ENCODE measurements around the gene SHC2. TPM values are rescaled to one million over a fixed set of nuclear protein-coding genes. Genes with fewer than 3 reads are reported as not detected.
A peak's percentile ranks its signal among the peaks of the same experiment; 100 is the strongest.

The SHC2 gene
- total and polyA plus RNA-seq, 5 experiments from 2014 or later = 0.30 to 4.0 (median 1.8) TPM

GRCh38 chr19:371501-372168 lies 89.2 kb downstream of the SHC2 start:
- H3K4me1 Mint-ChIP-seq = peaks cover 0 to 5% (median 0%) of the 10 kb centered on the region in 4 donors
- DNase-seq = no peak
- no peak overlapping the region for H3K4me3 Mint-ChIP-seq
- H3K36me3 Mint-ChIP-seq = no peaks in the 10 kb centered on the region
- peaks cover 10 to 72% (median 32%) of the 10 kb centered on the region in 5 donors for H3K27me3 Mint-ChIP-seq
- H3K27ac Mint-ChIP-seq = no peak overlapping the region
- no peak for ATAC-seq
- POLR2A ChIA-PET = no interaction called here
- H3K9me3 Mint-ChIP-seq = no peaks in the 10 kb centered on the region

GRCh38 chr19:370641-371330 lies 90.0 kb downstream of the SHC2 start:
- Mint-ChIP-seq H3K4me3 (no peak overlapping the region), H3K36me3 (no peaks in the 10 kb centered on the region), H3K4me1 (peaks cover 0 to under 1% (median 0%) of the 10 kb centered on the region in 4 donors), H3K27ac (peak overlapping the region in 1 of 10 donors; percentile 44), H3K9me3 (no peaks in the 10 kb centered on the region), H3K27me3 (peaks cover 13 to 75% (median 33%) of the 10 kb centered on the region in 5 donors)
- POLR2A ChIA-PET = no interaction called here
- ATAC-seq (no peak), DNase-seq (no peak)

GRCh38 chr19:369876-370275 lies 91.0 kb downstream of the SHC2 start:
- Mint-ChIP-seq H3K27ac (no peak overlapping the region), H3K27me3 (peaks cover 11 to 69% (median 33%) of the 10 kb centered on the region in 5 donors), H3K4me1 (no peaks in the 10 kb centered on the region), H3K36me3 (no peaks in the 10 kb centered on the region), H3K4me3 (no peak overlapping the region), H3K9me3 (no peaks in the 10 kb centered on the region)
- POLR2A ChIA-PET = no interaction called here
- no peak for ATAC-seq
- no peak for DNase-seq

GRCh38 chr19:369256-369655 lies 91.6 kb downstream of the SHC2 start:
- DNase-seq (no peak), ATAC-seq (no peak)
- H3K27me3 Mint-ChIP-seq = peaks cover 11 to 69% (median 33%) of the 10 kb centered on the region in 5 donors
- no peak overlapping the region for H3K27ac Mint-ChIP-seq
- H3K36me3 Mint-ChIP-seq = no peaks in the 10 kb centered on the region
- H3K4me1 Mint-ChIP-seq = no peaks in the 10 kb centered on the region
- H3K4me3 Mint-ChIP-seq = no peak overlapping the region
- POLR2A ChIA-PET = no interaction called here
- H3K9me3 Mint-ChIP-seq = no peaks in the 10 kb centered on the region

- Mint-ChIP-seq H3K27ac (no peak overlapping the region), H3K27me3 (peaks cover 11 to 66% (median 33%) of the 10 kb centered on the region in 5 donors), H3K4me1 (no peaks in the 10 kb centered on the region), H3K36me3 (no peaks in the 10 kb centered on the region), H3K4me3 (no peak overlapping the region), H3K9me3 (no peaks in the 10 kb centered on the region)
- ATAC-seq (no peak), DNase-seq (no peak)
- POLR2A ChIA-PET = no interaction called here
Measured at GRCh38 chr19:368630-369024, 92.2 kb downstream of the SHC2 start.

GRCh38 chr19:367963-368629 lies 92.7 kb downstream of the SHC2 start:
- Mint-ChIP-seq H3K36me3 (no peaks in the 10 kb centered on the region), H3K4me1 (no peaks in the 10 kb centered on the region), H3K4me3 (no peak overlapping the region), H3K27ac (peak overlapping the region in 1 of 10 donors; percentile 74), H3K9me3 (no peaks in the 10 kb centered on the region), H3K27me3 (peaks cover 11 to 61% (median 33%) of the 10 kb centered on the region in 5 donors)
- DNase-seq (no peak), ATAC-seq (no peak)
- POLR2A ChIA-PET = no interaction called here

- H3K4me3 Mint-ChIP-seq = no peak overlapping the region
- H3K36me3 Mint-ChIP-seq = no peaks in the 10 kb centered on the region
- H3K4me1 Mint-ChIP-seq = no peaks in the 10 kb centered on the region
- ATAC-seq = no peak
- DNase-seq = no peak
- POLR2A ChIA-PET = no interaction called here
- peaks cover 14 to 55% (median 33%) of the 10 kb centered on the region in 5 donors for H3K27me3 Mint-ChIP-seq
- peak overlapping the region in 1 of 10 donors; percentile 74 for H3K27ac Mint-ChIP-seq
- H3K9me3 Mint-ChIP-seq = no peaks in the 10 kb centered on the region
Measured at GRCh38 chr19:367561-367960, 93.3 kb downstream of the SHC2 start.

- Mint-ChIP-seq H3K4me3 (no peak overlapping the region), H3K27me3 (peaks cover 14 to 51% (median 30%) of the 10 kb centered on the region in 5 donors), H3K36me3 (no peaks in the 10 kb centered on the region), H3K27ac (peak overlapping the region in 1 of 10 donors; percentile 63), H3K4me1 (no peaks in the 10 kb centered on the region), H3K9me3 (no peaks in the 10 kb centered on the region)
- ATAC-seq = no peak
- POLR2A ChIA-PET = no interaction called here
- DNase-seq = no peak
Measured at GRCh38 chr19:366951-367350, 93.9 kb downstream of the SHC2 start.

Other genes starting within 250 kb of the SHC2 start
- gene PLPP2, start 169.6 kb downstream of the SHC2 start, total RNA-seq = not detected
- gene PLPP2, start 169.6 kb downstream of the SHC2 start, polyA plus RNA-seq = under 1 TPM in 1 of 3 donors, not detected in 2; 0.69 TPM
- gene MIER2, start 116.2 kb downstream of the SHC2 start, total RNA-seq = 10 to 100 TPM; 16.8 to 20.3 TPM
- gene MIER2, start 116.2 kb downstream of the SHC2 start, polyA plus RNA-seq = 1 to 10 TPM; 2.1 to 3.1 (median 2.4) TPM
- not detected for gene C2CD4C, start 51.9 kb downstream of the SHC2 start, total RNA-seq
- gene C2CD4C, start 51.9 kb downstream of the SHC2 start, polyA plus RNA-seq = not detected
- 1 to 10 TPM; 1.1 to 1.2 TPM for gene MADCAM1, start 35.5 kb upstream of the SHC2 start, total RNA-seq
- under 1 TPM; 0.17 to 0.33 (median 0.17) TPM for gene MADCAM1, start 35.5 kb upstream of the SHC2 start, polyA plus RNA-seq
- 10 to 100 TPM; 31.5 to 33.0 TPM for gene TPGS1, start 46.5 kb upstream of the SHC2 start, total RNA-seq
- gene TPGS1, start 46.5 kb upstream of the SHC2 start, polyA plus RNA-seq = 10 to 100 TPM; 31.6 to 43.3 (median 42.3) TPM
- 10 to 100 TPM; 41.7 to 46.7 TPM for gene CDC34, start 70.7 kb upstream of the SHC2 start, total RNA-seq
- gene CDC34, start 70.7 kb upstream of the SHC2 start, polyA plus RNA-seq = 10 to 100 TPM; 20.6 to 43.5 (median 27.9) TPM
- gene GZMM, start 83.0 kb upstream of the SHC2 start, total RNA-seq = 10 to 100 TPM; 46.9 to 55.9 TPM
- 100 to 1,000 TPM; 228 to 450 (median 333) TPM for gene GZMM, start 83.0 kb upstream of the SHC2 start, polyA plus RNA-seq
- gene BSG, start 111.6 kb upstream of the SHC2 start, total RNA-seq = 100 to 1,000 TPM; 106 to 107 TPM
- gene BSG, start 111.6 kb upstream of the SHC2 start, polyA plus RNA-seq = 100 to 1,000 TPM; 282 to 313 (median 309) TPM
- gene HCN2, start 128.8 kb upstream of the SHC2 start, total RNA-seq = under 1 TPM; 0.49 to 0.68 TPM
- under 1 TPM in 2 of 3 donors, not detected in 1; 0.03 to 0.06 TPM for gene HCN2, start 128.8 kb upstream of the SHC2 start, polyA plus RNA-seq
- 10 to 100 TPM; 88.4 to 92.3 TPM for gene POLRMT, start 172.5 kb upstream of the SHC2 start, total RNA-seq
- gene POLRMT, start 172.5 kb upstream of the SHC2 start, polyA plus RNA-seq = 10 to 100 TPM; 33.2 to 71.1 (median 37.4) TPM
- gene FGF22, start 178.8 kb upstream of the SHC2 start, total RNA-seq = 1 to 10 TPM; 2.4 to 2.6 TPM
- not detected for gene FGF22, start 178.8 kb upstream of the SHC2 start, polyA plus RNA-seq
- 100 to 1,000 TPM; 122 to 125 TPM for gene RNF126, start 202.2 kb upstream of the SHC2 start, total RNA-seq
- 10 to 100 TPM; 56.2 to 70.7 (median 61.0) TPM for gene RNF126, start 202.2 kb upstream of the SHC2 start, polyA plus RNA-seq
- gene FSTL3, start 215.4 kb upstream of the SHC2 start, total RNA-seq = 1 to 10 TPM; 3.0 to 4.2 TPM
- gene FSTL3, start 215.4 kb upstream of the SHC2 start, polyA plus RNA-seq = 1 to 10 TPM; 2.4 to 3.2 (median 2.8) TPM
- not detected for gene PRSS57, start 234.4 kb upstream of the SHC2 start, total RNA-seq
- 1 to 10 TPM in 1 of 3 donors, not detected in 2; 1.2 TPM for gene PRSS57, start 234.4 kb upstream of the SHC2 start, polyA plus RNA-seq
- not detected for gene PALM, start 247.9 kb upstream of the SHC2 start, total RNA-seq
- not detected for gene PALM, start 247.9 kb upstream of the SHC2 start, polyA plus RNA-seq

All from naive thymus-derived CD8-positive, alpha-beta T cell (primary cell).